Fibroblast of mammary gland (primary cell): ENCODE measurements around the gene DPYSL4.

Experiments
- DNase-seq: peaks from one replicate; pipeline ENCODE4 v3.0.0-alpha.2; 2010; ENCODE audit warnings: low read depth
- H3K4me3 ChIP-seq: 2 replicates; pipeline ENCODE4 v1.5.1; 2011; ENCODE audit warnings: low read depth, mild to moderate bottlenecking, low read length, moderate library complexity; ENCODE audit not compliant: control insufficient read depth
- CTCF ChIP-seq: conservative IDR thresholded peaks from 2 replicates; pipeline ENCODE4 v1.5.1; 2011; ENCODE audit warnings: low read depth, low read length, inconsistent platforms; ENCODE audit not compliant: control insufficient read depth, insufficient read depth

Gene DPYSL4

GRCh38 chr10:132188331-132188730 is 1.6 kb downstream of the DPYSL4 start:
- no peak overlapping the region for H3K4me3 ChIP-seq
- TF ChIP-seq CTCF, result no peak
- DNase-seq, result no peak

GRCh38 chr10:132189016-132189415 is 2.3 kb downstream of the DPYSL4 start:
- TF ChIP-seq CTCF, result no peak
- DNase-seq, result no peak
- no peak overlapping the region for H3K4me3 ChIP-seq

GRCh38 chr10:132189810-132190422 is 3.2 kb downstream of the DPYSL4 start:
- H3K4me3 ChIP-seq, result no peak overlapping the region
- no peak for DNase-seq
- no peak for TF ChIP-seq CTCF

GRCh38 chr10:132192076-132192975 is 5.6 kb downstream of the DPYSL4 start:
- DNase-seq, result no peak
- no peak for TF ChIP-seq CTCF
- H3K4me3 ChIP-seq, result no peak overlapping the region

- no peak for TF ChIP-seq CTCF
- DNase-seq, result no peak
- no peak overlapping the region for H3K4me3 ChIP-seq
Measured at GRCh38 chr10:132192991-132193665, 6.4 kb downstream of the DPYSL4 start.

GRCh38 chr10:132193907-132194552 is 7.3 kb downstream of the DPYSL4 start:
- no peak for TF ChIP-seq CTCF
- no peak for DNase-seq
- no peak overlapping the region for H3K4me3 ChIP-seq
